Upper lobe of left lung (tissue), 6 donors: ENCODE measurements around the gene MAP4K4. TPM values are rescaled to one million over a fixed set of nuclear protein-coding genes. Genes with fewer than 3 reads are reported as not detected.

Source experiments
- ATAC-seq, 2 donors: fragments of 200-7000 bp; cut with Tn5 transposase; one replicate each; pipeline ENCODE4 v1.9.1; 2022; ENCODE audit warnings: mild to moderate bottlenecking in 2 of 2, moderate library complexity in 2 of 2; ENCODE audit not compliant: low FRiP score in 2 of 2
- DNase-seq, 2 donors: peaks; one replicate each; pipeline ENCODE4 v3.0.0-alpha.2; 2019 to 2020
- H3K27ac ChIP-seq, 4 donors: fragments of 200-600 bp; sonication (generic); one replicate each; pipeline ENCODE4 v1.5.1; 2016 to 2019
- H3K27me3 ChIP-seq, 4 donors: fragments of 200-600 bp; sonication (generic); one replicate each; pipeline ENCODE4 v1.5.1; 2017 to 2019
- H3K36me3 ChIP-seq, 4 donors: fragments of 200-600 bp; sonication (generic); one replicate each; pipeline ENCODE4 v1.5.1; 2016 to 2019
- H3K4me1 ChIP-seq, 4 donors: fragments of 200-600 bp; sonication (generic); one replicate each; pipeline ENCODE4 v1.5.1; 2018 to 2019
- H3K4me3 ChIP-seq, 4 donors: fragments of 200-600 bp; sonication (generic); one replicate each; pipeline ENCODE4 v1.5.1; 2017 to 2019; ENCODE audit warnings: mild to moderate bottlenecking in 2 of 4, moderate library complexity in 1 of 4
- H3K9me3 ChIP-seq, 4 donors: fragments of 200-600 bp; sonication (generic); one replicate each; pipeline ENCODE4 v1.5.1; 2018 to 2019
- CTCF ChIP-seq, 6 experiments: fragments of 450-650 bp in 4 of 6; fragments of 200-600 bp in 2 of 6; sonication (generic) in 2 of 6; IDR thresholded peaks; one replicate each; pipeline ENCODE4 v1.5.1; 2016 to 2019; ENCODE audit warnings: antibody characterized with exemption in 6 of 6
- EP300 ChIP-seq, 4 donors: sonication (generic); formaldehyde crosslinking; IDR thresholded peaks; one replicate each; pipeline ENCODE4 v1.5.1; 2017; ENCODE audit warnings: antibody characterized with exemption in 4 of 4, control low read depth in 2 of 4
- POLR2A ChIP-seq, 4 donors: fragments of 450-650 bp; IDR thresholded peaks; one replicate each; pipeline ENCODE4 v1.5.1; 2016 to 2017; ENCODE audit warnings: antibody characterized with exemption in 4 of 4, mild to moderate bottlenecking in 2 of 4
- POLR2AphosphoS5 ChIP-seq, 2 donors: sonication (generic); formaldehyde crosslinking; IDR thresholded peaks; one replicate each; pipeline ENCODE4 v1.5.1; 2017; ENCODE audit warnings: antibody characterized with exemption in 2 of 2
- WGBS, 2 donors: methylation state at CpG; one replicate each; pipeline ENCODE4 v1.1.5; 2017 to 2018; 5-methylcytosine and 5-hydroxymethylcytosine counted together
- total RNA-seq, 6 donors: library from RNA; depleted of rRNA in 4 of 6; stranded (reverse); fragments of >200 nt in 4 of 6; gene quantifications; one replicate each; pipeline versions ENCODE4 v1.1.0 to v1.2.1, GENCODE V29; 2016 to 2021
- donor health status: DM: no; HTN: no; CAD: no; lungs with moderate emphysema.
- donor health status: DM: no; HTN: yes; CAD: no; lungs with severe emphysema.

MAP4K4 gene
- total RNA-seq, 6 donors from 2014 or later = 49.8 to 88.0 (median 56.4) TPM

GRCh38 chr2:101882769-101883307 lies 185.3 kb downstream of the MAP4K4 start:
- Histone ChIP-seq H3K36me3 (peaks cover 0 to 59% (median 15%) of the 10 kb centered on the region in 4 donors), H3K27ac (no peak overlapping the region), H3K4me3 (no peak overlapping the region), H3K27me3 (no peaks in the 10 kb centered on the region), H3K4me1 (peaks cover 3 to 19% (median 14%) of the 10 kb centered on the region in 4 donors), H3K9me3 (no peaks in the 10 kb centered on the region)
- no peak for TF ChIP-seq POLR2A (IDR thresholded peaks at IDR 0.05)
- TF ChIP-seq CTCF (IDR thresholded peaks at IDR 0.05) = no peak
- TF ChIP-seq EP300 (IDR thresholded peaks at IDR 0.05) = no peak
- TF ChIP-seq POLR2AphosphoS5 (IDR thresholded peaks at IDR 0.05) = no peak
- DNase-seq (no peak), ATAC-seq (no peak)
- 81 to 84% methylated on average over 4 of the region's 4 CpGs for WGBS, 2 donors

- Histone ChIP-seq H3K9me3 (no peaks in the 10 kb centered on the region), H3K27me3 (no peaks in the 10 kb centered on the region), H3K4me3 (no peak overlapping the region), H3K36me3 (peaks cover 0 to 59% (median 10%) of the 10 kb centered on the region in 4 donors), H3K4me1 (peaks cover 3 to 19% (median 14%) of the 10 kb centered on the region in 4 donors), H3K27ac (peak overlapping the region in 1 of 4 donors; percentile 31)
- ATAC-seq (peak in 1 of 2 donors; percentile 76), DNase-seq (no peak)
- TF ChIP-seq POLR2A (IDR thresholded peaks at IDR 0.05) (no peak), CTCF (IDR thresholded peaks at IDR 0.05) (peak in 5 of 6 experiments; percentile 50 to 65 (median 54))
- WGBS, 2 donors = 36 to 51% methylated on average over 3 of the region's 3 CpGs
These were observed 186.4 kb downstream of the MAP4K4 start for GRCh38 chr2:101883860-101884259.

GRCh38 chr2:101884423-101884822 lies 186.9 kb downstream of the MAP4K4 start:
- H3K4me1 ChIP-seq = peaks cover 3 to 19% (median 14%) of the 10 kb centered on the region in 4 donors
- H3K36me3 ChIP-seq = peaks cover 0 to 63% (median 13%) of the 10 kb centered on the region in 4 donors
- H3K27me3 ChIP-seq = no peaks in the 10 kb centered on the region
- peak overlapping the region in 1 of 4 donors; percentile 31 for H3K27ac ChIP-seq
- no peaks in the 10 kb centered on the region for H3K9me3 ChIP-seq
- DNase-seq = no peak
- WGBS, 2 donors = 71 to 76% methylated on average over 2 of the region's 2 CpGs
- H3K4me3 ChIP-seq = no peak overlapping the region
- TF ChIP-seq POLR2A (IDR thresholded peaks at IDR 0.05) = no peak
- no peak for TF ChIP-seq CTCF (IDR thresholded peaks at IDR 0.05)
- TF ChIP-seq EP300 (IDR thresholded peaks at IDR 0.05) = no peak
- no peak for TF ChIP-seq POLR2AphosphoS5 (IDR thresholded peaks at IDR 0.05)
- ATAC-seq = no peak

GRCh38 chr2:101887328-101887727 lies 189.8 kb downstream of the MAP4K4 start:
- Histone ChIP-seq H3K4me1 (peaks cover 0 to 19% (median 11%) of the 10 kb centered on the region in 4 donors), H3K4me3 (no peak overlapping the region), H3K27ac (no peak overlapping the region), H3K36me3 (peaks cover 5 to 80% (median 27%) of the 10 kb centered on the region in 4 donors), H3K9me3 (no peaks in the 10 kb centered on the region), H3K27me3 (no peaks in the 10 kb centered on the region)
- TF ChIP-seq POLR2AphosphoS5 (IDR thresholded peaks at IDR 0.05) (no peak), POLR2A (IDR thresholded peaks at IDR 0.05) (no peak), EP300 (IDR thresholded peaks at IDR 0.05) (no peak), CTCF (IDR thresholded peaks at IDR 0.05) (no peak)
- DNase-seq (no peak), ATAC-seq (no peak)
- 94 to 97% methylated on average over 2 of the region's 2 CpGs for WGBS, 2 donors
